GM21737 (cell line): Measurements from ENCODE around the gene OPN3.

Experiments
- ATAC-seq: cut with Tn5 transposase; IDR thresholded peaks from one replicate; pipeline ENCODE4 v1.9.1; 2021; ENCODE audit warnings: mild to moderate bottlenecking, moderate library complexity; ENCODE audit not compliant: unreplicated experiment

OPN3 gene

DNA sequence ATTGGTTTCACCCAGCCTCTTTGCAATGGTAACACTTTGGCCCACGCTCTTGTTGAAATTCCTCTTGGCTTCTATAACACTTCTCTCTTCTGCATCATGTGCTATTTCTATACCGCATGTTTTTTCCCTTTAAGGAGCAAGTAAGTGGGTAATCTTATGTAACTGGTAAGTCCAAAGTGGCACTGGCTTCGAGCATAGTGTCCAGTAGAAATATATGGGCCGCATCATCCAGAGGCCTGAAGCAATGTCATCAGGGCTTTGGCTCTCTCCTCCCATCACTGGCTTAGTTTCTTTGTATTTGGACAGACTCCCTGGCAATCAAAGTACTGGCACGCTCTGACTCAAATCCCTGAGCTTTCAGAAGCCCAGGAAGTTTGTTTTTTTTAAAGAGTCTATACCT, 17.5 kb downstream of the OPN3 start:
- no peak for ATAC-seq

DNA sequence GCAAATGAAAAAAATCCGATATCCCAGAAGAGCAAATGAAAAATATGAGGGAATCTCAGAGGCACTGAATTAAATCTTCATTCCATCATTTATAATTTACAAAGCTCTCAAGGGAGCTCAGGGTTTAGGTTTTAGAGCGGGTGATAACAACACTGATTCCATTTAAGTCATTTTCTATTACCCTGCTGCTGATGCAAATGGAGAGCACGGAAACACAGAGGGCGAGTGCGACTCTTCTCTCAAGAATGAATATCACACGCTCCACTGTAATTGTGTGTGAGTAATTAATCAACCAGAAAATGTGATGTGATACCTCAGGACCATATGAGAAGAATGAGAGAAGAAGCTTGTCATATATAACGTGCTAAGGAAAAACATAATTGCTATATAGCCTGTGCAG, 22.7 kb downstream of the OPN3 start:
- ATAC-seq: no peak

- no peak for ATAC-seq
Observed at GRCh38 chr1:241615043-241615974, 24.9 kb downstream of the OPN3 start.

DNA sequence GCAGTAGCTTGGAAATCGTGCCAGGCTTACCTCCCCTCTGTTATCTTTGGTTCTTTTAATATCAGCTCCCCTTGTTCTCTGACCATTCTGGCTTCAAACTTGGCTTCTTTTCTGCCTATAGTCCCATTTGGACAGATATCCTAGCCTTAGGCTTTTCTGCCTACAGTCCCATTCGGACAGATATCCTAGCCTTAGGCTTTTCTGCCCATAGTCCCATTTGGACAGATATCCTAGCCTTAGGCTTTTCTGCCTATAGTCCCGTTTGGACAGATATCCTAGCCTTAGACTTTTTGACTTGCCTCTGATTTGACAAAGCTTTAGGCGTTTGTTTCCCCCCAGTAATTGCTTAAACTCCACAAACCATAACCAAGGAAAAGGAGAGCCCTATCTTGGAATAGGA, 25.6 kb downstream of the OPN3 start:
- no peak for ATAC-seq

GRCh38 chr1:241614144-241614543, 26.0 kb downstream of the OPN3 start:
- ATAC-seq: no peak

- ATAC-seq: no peak
Observed at GRCh38 chr1:241612533-241613477, 27.4 kb downstream of the OPN3 start.

GRCh38 chr1:241611736-241612135, 28.4 kb downstream of the OPN3 start:
- ATAC-seq: no peak

DNA sequence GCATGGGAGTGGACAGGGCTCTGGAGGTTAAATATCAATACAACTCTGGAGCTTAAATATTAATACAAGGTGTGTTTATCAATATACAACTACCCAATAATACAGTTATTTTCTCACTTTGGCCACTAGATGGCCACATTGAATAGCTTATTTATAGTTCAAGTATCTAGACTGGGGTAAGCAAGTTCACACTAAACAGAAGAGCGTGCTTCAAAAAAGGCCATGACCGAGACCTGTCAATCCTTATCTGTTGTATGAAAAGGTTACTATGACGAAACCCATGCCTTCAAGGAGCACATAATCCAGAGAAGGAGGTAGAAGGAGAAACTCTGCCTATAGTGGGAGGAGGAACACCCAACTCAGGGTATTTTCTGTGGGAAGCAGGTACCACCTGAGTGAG, 29.1 kb downstream of the OPN3 start:
- ATAC-seq: peak; percentile 84

DNA sequence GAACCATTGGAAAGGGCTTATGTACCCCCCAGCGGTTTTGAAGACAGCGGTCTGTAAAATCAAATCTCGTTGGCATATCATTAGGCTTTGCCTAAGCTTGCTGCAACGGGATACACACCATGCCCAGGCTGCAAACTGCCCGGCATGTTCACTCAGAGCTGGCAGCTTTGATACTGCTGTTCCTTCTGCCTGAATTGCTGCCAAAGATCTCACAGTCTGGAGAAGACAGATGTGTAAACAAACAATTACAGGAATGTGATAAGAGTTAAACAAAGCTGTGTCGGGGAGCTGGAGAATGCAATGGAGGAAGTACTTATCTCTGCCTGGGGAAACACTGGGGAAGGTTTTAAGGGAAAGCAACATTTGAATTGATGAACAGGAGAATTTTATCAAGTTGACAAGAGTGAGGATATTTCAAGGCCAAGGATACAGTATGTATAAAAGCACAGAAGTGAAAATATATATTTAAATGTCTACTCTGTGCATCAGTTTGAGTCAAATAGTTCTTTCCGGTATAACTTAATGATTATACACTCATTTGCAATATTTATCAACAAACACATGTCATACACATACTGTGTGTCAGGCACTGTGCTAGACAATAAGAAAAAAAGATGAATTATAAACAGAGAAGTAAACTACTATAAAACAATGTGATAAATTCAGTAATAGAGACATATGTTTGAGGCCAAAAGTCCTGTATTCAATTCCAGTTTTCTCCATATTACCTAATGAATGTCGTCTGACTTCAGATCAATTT, 29.9 kb downstream of the OPN3 start:
- no peak for ATAC-seq

DNA sequence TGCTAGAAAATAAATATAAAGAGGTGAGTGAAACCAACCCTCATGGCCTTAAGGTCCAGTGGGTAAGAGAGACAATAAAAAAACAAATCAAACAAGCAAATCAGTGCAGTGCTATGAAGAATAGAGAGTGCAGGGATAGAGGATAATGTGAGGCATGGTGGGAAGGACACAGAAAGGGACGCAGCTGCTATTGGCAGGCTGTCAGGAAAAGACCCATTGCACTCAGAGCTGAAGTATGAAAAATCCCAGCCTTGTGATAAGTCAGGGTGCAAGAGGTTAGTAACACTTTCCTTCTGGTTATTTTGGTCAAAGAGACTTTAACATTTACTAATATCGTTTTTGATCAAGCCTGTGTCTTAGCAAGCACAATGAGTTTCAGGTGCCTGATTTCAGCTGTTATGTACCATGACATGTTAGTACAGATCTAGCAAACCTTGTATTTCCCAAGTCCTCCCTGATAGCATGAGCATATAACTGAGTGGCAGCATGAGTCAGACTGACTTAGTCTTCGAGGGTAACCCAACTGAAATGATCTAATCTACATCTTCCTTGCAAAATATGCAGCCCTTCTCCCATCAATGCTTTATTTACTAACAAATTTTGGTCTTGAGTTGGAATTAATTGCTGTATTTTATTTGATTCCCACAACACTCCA, 31.7 kb downstream of the OPN3 start:
- no peak for ATAC-seq

- no peak for ATAC-seq
Observed at GRCh38 chr1:241607497-241607896, 32.7 kb downstream of the OPN3 start.

DNA sequence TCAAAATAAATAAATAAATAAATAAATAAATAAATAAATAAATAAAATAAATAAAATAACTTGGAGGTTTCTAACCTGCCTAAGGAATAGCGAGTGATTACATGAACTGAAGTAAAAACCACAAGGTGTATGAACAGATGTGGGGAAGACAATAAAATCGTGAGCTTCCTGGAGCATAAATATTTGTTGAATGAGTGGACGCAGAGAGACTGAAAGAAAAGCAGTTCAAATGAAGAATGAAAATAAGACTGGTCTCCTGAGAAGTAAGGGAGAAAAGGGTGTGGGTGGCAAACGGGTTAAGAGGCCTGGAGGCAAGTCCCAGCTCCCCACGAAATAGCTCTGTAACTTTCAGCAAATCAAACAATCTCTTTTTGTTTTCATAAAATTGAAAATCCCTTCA, 33.6 kb downstream of the OPN3 start:
- no peak for ATAC-seq

DNA sequence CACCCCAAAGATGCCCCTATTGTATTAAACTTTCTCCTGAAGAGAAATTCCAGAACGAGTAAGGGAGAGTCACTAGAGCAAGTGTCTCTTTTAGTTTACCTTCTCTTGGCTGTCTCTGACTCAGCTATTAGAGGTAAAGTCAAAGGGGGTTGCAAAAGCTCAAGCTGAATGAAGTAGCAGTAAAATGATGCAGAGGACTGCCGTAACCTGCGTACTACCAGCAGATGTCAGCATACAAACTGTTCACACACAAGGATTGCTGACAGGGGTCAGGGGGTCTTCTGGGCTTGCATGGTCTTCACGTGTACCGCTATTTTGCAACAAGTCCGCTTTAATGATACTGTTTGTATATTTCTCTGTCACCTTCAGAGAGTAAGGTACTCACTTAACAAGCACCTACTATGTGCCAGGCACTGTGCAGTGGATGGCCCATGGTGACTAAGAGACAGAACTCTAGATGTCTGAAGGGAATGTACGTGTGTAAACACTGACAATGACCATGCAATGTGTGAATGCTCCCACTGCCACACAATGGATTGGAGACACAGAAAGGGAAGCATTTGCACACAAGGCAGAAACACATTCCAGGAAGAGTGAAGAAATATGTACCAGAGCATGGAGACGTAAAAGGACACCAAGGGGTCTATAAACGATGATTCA, 34.9 kb downstream of the OPN3 start:
- ATAC-seq: no peak

DNA sequence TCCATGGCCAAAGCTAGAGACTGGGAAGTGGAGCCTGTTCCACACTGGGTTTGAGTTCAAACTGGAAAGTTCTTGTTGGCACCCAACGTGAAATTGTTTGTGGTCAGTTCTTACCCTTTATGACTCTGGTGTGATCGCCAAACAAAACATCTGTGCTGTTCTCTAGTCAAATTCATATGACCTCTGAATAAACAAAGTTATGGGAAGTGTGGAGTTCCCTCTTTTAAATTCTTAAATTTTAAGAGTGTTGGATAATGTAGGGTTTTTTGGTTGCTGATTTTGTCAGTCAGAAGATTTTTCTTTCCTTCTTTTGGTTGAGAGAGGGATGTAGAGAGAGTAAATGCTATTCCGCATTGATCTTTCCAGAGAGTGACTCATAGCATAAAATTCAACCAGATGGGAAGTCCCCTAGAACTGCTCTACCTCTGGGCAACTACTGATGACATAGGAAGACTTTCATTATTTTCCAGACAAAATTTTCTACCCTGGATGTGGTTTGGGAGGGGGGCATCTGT, 36.4 kb downstream of the OPN3 start:
- no peak for ATAC-seq

DNA sequence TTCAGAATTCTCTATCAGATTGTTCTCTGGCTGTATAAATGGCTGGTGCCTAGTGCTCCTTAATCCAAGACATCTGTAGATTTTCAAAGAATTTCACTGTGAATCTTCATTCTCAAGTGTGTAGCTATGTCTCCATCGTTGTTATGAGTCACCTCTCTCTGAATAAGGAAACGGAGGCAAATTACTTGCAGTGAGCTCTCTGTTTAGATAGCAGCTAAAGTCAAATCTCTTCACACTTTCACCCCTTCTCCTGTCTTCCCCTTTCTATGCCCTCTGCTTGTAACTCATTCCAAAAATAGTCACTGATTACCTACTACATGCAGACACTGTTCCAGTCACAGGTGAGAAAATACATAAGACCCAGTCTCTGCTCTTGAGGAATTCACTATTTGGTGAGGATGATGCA, 39.7 kb downstream of the OPN3 start:
- ATAC-seq: peak; percentile 84

- ATAC-seq: peak; percentile 43
Observed at GRCh38 chr1:241598249-241598648, 41.9 kb downstream of the OPN3 start.

DNA sequence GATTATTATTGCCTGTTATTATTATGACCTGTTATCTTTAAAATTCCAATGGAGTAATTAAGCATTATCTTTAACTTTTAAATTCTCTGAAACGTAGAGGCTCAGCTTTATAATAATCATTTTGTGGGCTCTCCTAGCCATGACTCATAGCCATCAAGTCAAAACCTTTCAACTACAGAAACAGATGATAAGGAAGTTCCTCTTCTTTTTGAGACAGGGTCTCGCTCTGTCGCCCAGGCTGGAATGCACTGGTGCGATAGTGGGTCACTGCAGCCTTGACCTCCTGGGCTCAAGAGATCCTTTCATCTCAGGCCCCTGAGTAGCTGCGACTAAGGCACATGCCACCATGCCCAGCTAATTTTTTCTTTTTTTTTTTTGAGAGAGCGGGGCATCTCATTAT, 43.5 kb downstream of the OPN3 start:
- no peak for ATAC-seq

- ATAC-seq: no peak
Observed at GRCh38 chr1:241593186-241593585, 47.0 kb downstream of the OPN3 start.

- peak; percentile 51 for ATAC-seq
Observed at GRCh38 chr1:241592273-241592958, 47.8 kb downstream of the OPN3 start.
